ENCODE measurements around the gene NOP53.
"Not testable (repeated sequence)": the region's sequence is repeated elsewhere in the genome, so short reads cannot be mapped to it uniquely, and the experiment has no call there.

NOP53 gene

DNA sequence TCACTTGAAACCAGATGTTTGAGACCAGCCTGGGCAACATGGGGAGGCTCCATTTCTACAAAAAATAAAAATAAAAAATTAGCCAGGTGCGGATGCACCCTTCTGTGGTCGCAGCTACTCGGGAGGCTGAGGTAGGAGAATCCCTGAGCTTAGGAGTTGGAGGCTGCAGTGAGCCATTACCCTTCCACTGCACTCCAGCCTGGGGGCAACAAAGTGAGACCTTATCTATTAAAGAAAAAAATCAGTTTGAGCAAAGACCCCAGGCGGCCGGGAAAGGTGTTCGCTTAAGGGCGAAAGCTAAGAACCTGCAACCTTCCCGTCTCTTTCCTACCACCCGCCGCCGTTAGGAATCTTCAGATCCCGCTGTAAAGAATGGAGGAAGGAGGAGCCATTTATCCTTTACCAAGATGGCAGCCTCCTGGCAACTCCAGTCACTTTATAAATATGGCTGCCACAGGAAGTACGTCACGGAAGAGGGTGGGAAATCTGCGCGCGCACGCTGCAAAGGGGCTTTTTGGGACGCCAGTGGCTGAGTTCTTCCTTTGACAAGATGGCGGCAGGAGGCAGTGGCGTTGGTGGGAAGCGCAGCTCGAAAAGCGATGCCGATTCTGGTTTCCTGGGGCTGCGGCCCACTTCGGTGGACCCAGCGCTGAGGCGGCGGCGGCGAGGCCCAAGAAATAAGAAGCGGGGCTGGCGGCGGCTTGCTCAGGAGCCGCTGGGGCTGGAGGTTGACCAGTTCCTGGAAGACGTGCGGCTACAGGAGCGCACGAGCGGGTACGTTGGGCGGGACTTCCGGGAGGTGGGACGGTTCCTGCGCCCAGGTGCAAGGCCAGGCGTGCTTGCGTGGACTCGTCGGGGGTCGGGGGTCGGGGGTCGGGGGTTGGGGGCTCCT lies at the start of gene NOP53:
NOP53 (plus strand) TSS at position 537 of the 892 bp plus-strand sequence; CDS start at position 551, 14 bp downstream.
- DNase-seq = peak; percentile 73

GRCh38 chr19:47696635-47697034 lies 48.7 kb upstream of the NOP53 start:
- DNase-seq = no peak

DNA sequence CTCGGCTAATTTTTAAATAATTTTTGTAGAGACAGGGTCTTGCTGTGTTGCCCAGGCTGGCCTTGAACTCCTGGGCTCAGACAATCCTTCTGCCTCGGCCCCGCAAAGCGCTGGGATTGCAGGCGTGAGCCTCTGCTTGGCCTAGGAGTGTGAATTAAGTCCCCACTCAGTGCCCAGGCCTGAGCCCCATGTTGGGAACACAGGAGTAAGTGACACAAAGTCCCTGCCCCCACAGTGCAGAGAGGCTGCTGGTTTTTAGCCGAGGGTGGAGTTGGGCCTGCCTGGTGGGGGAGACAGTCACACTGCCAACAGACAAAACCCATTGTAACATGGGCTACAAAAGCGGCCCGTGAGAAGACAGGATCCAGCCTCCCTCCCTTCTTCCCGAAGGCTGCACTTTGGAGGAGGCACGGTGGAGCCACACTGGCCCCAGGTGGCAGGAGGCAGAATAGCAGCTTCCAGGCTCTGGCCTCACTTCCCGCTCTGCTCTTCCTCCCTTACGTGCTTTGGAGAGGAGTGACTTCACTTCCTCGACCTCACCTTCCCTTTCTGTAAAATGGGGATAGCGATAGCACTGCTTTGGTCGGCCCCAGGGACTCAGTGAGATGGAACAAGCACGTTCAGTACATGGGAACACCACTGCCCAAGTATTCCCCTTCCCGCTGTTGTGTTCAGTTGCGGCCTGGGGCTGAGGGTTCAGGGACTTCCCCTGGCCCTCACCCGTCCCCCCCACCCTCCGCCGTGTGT lies 47.3 kb upstream of the NOP53 start:
- no peak for DNase-seq

- no peak for DNase-seq
Measured at GRCh38 chr19:47698631-47699359, 46.6 kb upstream of the NOP53 start.

- no peak for DNase-seq
Measured at GRCh38 chr19:47699360-47699917, 45.9 kb upstream of the NOP53 start.

- DNase-seq = no peak
Measured at GRCh38 chr19:47700934-47701716, 44.2 kb upstream of the NOP53 start.

GRCh38 chr19:47701717-47702552 lies 43.4 kb upstream of the NOP53 start:
- DNase-seq = no peak

- no peak for DNase-seq
Measured at GRCh38 chr19:47702671-47703070, 42.7 kb upstream of the NOP53 start.

- DNase-seq = no peak
Measured at GRCh38 chr19:47703301-47703700, 42.0 kb upstream of the NOP53 start.

DNA sequence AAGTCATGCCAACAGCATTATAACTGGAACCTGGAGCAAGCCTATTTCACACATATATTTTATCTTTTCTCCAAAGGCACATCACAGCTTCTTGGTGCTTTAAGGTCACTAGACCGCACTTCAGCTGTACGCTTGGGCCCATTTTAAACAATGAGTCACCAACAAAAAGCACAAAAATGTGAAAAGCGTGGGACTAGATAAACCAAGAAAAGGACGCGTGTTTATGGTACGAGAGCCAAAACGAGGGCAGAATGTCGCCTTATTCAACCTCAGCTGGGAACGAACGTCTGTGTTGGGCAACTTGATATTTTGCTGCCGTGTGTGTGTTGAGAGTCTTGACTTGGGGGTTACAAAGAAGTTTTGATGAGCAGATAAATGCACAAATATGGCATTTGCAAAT lies 41.3 kb upstream of the NOP53 start:
- no peak for DNase-seq

- DNase-seq = no peak
Measured at GRCh38 chr19:47704656-47705055, 40.7 kb upstream of the NOP53 start.

DNA sequence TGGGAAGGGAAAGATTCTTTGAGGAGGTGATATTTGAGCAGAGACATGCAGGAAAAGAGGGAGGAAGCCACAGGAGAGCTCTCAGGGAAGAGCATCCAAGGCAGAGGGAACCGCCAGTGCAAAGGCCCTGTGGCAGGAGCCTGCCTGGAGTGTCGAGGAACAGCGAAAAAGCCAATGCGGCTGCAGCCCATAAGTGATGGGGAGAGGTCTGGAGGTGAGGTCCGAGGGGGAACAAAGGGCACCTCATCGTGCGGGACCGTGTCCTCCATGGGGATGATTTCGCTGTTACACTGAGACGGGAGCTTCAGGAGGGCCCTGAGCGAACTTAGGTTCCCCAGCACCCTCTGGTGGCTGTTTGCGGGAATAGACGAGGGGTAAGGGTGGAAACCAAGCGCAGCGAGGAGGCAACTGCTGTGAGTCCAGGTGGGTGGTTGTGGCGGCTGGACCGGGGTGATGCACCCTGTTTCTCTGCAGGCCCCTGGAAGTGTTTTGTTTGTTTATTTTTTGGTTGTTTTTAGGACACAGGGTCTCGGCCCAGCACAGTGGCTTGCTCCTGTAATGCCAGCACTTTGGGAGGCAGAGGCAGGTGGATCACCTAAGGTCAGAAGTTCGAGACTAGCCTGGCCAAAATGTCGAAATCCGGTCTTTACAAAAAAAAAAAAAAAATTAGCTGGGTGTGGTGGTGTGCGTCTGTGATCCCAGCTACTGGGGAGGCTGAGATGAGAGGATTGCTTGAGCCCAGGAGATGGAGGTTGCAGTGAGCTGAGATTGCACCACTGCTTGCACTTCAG lies 38.0 kb upstream of the NOP53 start:
- no peak for DNase-seq

DNA sequence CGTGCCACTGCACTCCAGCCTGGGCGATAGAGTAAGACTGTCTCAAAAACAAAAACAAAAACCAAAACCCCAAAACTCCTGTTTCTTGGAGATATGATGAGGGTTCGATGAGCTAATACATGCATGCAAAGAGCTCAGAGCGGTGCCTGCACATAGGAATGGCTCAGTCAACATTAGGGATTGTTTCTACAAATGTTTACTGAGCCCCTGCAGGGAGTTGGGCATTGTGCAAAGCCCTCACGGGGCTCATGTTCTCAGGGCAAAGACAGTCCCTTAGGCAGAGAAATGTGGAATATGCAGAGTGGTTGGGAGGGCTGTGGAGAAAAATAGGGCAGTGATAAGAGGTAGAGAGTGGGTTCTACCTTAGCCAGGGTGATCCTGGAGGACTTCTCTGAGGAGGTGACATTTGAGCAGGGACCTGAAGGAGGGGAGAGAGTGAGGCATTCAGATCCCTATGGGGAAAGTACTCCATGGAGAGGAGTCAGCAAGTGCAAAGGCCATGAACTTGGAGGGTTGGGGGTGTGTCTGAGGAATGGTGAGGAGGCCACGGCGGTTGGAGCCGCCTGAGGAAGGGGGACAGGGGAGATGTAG lies 33.6 kb upstream of the NOP53 start:
- DNase-seq = no peak

DNA sequence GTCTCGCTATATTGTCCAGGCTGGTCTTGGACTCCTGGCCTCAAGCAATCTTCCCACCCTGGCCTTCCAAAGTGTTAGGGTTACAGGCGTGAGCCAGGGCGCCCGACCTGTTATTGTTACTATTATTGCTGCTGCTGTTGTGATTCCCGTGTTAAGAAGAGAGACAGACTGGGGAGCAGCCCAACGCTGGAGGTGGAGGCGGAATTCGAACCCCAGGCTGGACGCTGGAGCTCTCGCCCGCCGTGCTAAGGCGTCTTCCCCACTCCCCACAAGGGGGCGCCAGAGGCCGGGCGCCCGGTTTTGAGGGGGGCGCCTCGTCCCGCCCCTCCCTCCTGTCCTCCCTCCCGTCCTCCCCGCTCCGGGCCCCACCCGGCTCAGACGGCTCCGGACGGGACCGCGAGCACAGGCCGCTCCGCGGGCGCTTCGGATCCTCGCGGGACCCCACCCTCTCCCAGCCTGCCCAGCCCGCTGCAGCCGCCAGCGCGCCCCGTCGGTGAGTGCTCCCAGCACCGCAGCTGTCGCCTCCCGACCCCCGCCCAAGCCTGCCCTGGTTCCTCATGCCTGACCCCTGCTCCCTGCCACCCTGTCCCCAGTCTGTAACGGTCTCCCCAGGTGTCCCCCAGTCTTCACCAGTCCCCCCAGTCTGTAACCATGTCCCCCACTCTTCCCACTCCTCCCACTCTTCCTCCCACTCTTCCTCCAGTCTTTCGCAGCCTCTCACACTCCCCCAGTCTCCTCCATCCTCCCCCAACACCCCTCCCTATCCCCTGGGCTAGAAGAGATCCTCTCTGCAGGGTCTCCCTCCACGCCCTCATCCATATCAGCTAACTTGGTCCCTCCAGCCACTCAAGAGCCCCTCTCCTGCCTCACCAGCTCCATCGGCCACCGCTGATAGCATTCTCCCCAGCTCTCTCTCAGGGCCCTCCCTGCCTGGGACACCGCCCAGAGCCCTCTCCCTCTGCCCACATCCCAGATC lies 32.0 kb upstream of the NOP53 start, which contains the start of gene EHD2:
EHD2 (plus strand) TSS at position 377 of the 976 bp plus-strand sequence. CDS start 3,191 bp downstream, outside the sequence.
- no peak for DNase-seq

DNA sequence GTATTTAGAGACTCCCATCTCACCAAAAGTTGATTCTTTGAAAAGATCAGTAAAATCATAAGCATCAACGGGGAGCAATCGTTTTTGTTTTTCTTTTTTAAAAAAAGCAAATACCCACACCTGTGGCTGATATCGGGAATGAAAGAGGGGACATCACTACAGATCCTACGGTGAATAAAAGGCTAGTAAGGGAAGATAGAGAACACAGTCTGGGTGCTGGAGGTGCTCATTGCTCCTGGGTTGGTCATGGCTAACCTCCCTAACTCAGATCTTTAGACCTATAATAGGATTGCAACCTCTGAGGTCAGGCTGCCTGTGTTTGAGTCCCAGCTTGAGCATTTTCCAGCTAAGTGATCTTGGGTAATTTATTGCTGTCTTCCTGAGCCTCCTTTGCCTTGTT lies 31.0 kb upstream of the NOP53 start:
- DNase-seq = no peak

DNA sequence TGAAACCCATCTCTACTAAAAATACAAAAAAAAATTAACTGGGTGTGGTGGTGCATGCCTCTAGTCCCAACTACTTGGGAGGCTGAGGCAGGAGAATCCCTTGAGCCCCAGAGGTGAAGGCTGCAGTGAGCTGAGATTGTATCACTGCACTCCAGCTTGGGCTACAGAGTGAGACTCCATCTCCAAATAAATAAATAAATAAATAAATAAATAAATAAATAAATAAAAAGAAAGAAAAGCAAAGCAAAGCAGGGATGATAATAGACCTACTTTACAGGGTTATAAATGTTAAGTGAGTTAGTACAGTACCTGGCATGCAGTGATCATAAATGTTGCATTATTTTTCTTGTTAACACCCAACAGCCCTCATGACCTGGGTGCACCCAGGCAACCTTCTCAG lies 30.5 kb upstream of the NOP53 start:
- DNase-seq = not testable (repeated sequence)

DNA sequence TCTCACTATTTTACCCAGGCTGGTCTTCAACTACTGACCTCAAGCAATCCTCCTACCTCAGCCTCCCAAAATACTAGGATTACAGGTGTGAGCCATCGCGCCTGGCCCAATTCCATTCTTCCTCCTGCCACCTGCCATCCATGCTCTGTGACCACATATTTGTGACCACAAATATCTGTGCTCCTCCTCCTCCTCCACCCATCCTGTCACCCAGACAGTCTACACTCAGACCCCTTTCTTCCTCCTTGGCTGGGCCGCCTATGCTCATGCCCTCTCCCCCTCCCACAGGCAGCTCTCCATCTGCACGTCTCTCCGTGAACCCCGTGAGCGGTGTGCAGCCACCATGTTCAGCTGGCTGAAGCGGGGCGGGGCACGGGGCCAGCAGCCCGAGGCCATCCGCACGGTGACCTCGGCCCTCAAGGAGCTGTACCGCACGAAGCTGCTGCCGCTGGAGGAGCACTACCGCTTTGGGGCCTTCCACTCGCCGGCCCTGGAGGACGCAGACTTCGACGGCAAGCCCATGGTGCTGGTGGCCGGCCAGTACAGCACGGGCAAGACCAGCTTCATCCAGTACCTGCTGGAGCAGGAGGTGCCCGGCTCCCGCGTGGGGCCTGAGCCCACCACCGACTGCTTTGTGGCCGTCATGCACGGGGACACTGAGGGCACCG lies 28.9 kb upstream of the NOP53 start:
- no peak for DNase-seq

Data from NCI-H187 treated with DMSO at 0.1 percent for 48 hours (cell line).